Panc1 (cell line): ENCODE results near the gene TTLL4.

Source experiments
- CTCF ChIP-seq: fragments of 450-650 bp; IDR thresholded peaks from 2 replicates; pipeline ENCODE4 v1.5.1; 2017; ENCODE audit warnings: mild to moderate bottlenecking
- POLR2AphosphoS5 ChIP-seq: IDR thresholded peaks from 2 replicates; pipeline ENCODE4 v1.6.1; 2012; ENCODE audit warnings: mild to moderate bottlenecking, low read depth, low read length, moderate library complexity
- SIN3A ChIP-seq: IDR thresholded peaks from 2 replicates; pipeline ENCODE4 v1.6.1; 2012; ENCODE audit warnings: low read depth, mild to moderate bottlenecking, low read length, moderate library complexity, borderline replicate concordance; ENCODE audit not compliant: insufficient read depth

GRCh38 chr2:218748741-218749441 lies 38.3 kb downstream of the TTLL4 start:
- TF ChIP-seq CTCF: no peak
- TF ChIP-seq POLR2AphosphoS5: no peak
- no peak for TF ChIP-seq SIN3A
